Activated CD8-positive, alpha-beta memory T cell treated with anti-CD3 and anti-CD28 coated beads for 36 hours (primary cell): ENCODE data around the gene CLCNKA. TPM values are rescaled to one million over a fixed set of nuclear protein-coding genes. Genes with fewer than 3 reads are reported as not detected.
"Not testable (repeated sequence)": the region's sequence is repeated elsewhere in the genome, so short reads cannot be mapped to it uniquely, and the experiment has no call there.

ENCODE experiments used
- CTCF ChIA-PET: fragments of 350-600 bp; sonication (Branson Sonifier 250); formaldehyde crosslinking; loops from one replicate; lab custom pipeline; 2021; ENCODE audit warnings: antibody characterized with exemption; lab: Charles Lee
- POLR2A ChIA-PET: fragments of 350-600 bp; sonication (Branson Sonifier 250); formaldehyde crosslinking; loops from one replicate; lab custom pipeline; 2021; ENCODE audit warnings: antibody characterized with exemption; lab: Charles Lee
- total RNA-seq, 2 experiments: library from RNA; stranded (reverse); gene quantifications; one replicate each; pipeline ENCODE4 v1.2.3, GENCODE V29; 2021

The CLCNKA gene
- total RNA-seq: not detected

DNA sequence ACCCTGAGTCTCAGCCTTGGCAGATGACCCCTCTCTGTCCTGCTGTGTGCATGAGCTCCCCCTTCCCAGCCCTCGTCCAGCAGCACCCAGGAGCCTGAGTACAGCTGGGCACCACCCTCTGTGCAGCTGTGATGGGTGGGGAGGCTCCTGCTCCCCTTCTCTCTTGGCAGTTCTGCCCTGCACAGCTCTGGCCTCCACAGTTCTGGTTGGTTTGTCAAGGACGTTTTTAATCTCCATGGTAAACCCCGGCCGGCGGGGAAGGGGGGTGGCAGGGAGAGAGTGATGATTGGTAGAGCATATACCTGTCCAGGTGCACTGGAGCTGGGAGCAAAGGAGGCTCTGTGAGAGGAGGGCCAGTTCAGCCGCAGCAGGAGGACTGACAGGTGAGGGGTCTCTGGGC lies at the start of gene CLCNKA:
TSS of gene CLCNKA (plus strand) at position 356 of the 400 bp plus-strand sequence. CDS start 584 bp downstream, outside the sequence.
- ChIA-PET CTCF (no interaction called here), POLR2A (no interaction called here)

DNA sequence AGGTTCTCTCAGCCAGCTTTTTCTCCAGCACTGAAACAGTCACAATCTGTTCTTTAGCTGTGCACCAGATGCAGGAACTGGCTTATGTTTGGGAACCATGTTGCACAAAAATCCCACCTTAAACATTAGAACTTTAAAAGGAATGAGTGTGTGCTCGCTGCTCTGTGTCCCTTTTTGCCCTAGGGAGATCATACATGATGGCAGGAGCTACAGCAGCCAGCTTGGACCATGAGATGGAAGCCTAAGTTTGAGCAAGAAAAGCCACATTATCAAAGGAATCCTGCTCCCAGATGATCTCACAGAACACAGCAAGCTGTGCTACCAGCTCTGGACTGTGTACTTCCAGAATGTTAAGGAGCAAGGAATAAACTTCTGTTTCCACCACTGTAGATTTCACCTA lies 49.4 kb upstream of the CLCNKA start:
- ChIA-PET POLR2A (no interaction called here), CTCF (no interaction called here)

DNA sequence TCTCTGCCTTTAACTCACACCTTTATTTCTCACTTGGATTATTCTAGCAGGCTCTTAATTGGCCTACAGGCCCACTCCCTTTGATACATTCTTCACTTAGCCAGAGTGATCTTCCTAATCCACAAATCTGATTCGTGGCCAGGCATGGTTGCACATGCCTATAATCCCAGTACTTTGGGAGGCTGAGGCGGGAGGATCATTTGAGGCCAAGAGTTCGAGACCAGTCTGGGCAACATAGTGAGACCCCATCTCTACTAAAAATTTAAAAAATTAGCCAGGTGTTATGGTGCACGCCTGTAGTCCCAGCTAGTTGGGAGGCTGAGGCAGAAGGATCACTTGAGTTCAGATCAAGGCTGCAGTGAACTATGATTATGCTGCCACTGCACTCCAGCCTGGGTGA lies 48.1 kb upstream of the CLCNKA start:
- POLR2A ChIA-PET: interaction anchor here (0.7 to 4.6 kb wide), 3 partner anchors 7 to 145 kb away, joined by 4 to 51 read pairs (median 18); no protein-coding TSS in a partner anchor
- CTCF ChIA-PET: no interaction called here

DNA sequence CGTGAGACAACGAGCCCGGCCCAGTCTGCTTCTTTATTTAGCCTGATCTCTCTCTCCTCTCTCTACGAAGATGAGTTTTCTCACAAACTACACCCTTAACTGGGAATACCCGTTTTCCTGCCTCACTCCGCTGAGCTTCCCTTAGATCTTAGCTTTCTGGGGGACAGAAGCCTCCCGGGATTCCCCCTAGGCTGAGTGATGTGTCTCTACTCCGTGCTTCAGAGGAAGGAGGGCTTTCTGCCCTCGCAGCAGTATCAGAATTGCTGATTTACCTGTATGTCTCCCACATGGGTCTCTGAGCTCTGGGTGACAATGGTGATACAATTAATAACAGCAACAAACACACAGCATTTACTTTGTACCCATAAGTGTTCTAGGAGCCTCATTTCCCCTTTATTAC lies 47.0 kb upstream of the CLCNKA start:
- CTCF ChIA-PET: interaction anchor here (0.6 to 2.5 kb wide), 5 partner anchors 9 to 49 kb away, joined by 3 to 22 read pairs (median 4); no protein-coding TSS in a partner anchor
- POLR2A ChIA-PET: interaction anchor here (0.6 to 4.6 kb wide), 8 partner anchors 8 to 141 kb away, joined by 3 to 51 read pairs (median 5); no protein-coding TSS in a partner anchor

DNA sequence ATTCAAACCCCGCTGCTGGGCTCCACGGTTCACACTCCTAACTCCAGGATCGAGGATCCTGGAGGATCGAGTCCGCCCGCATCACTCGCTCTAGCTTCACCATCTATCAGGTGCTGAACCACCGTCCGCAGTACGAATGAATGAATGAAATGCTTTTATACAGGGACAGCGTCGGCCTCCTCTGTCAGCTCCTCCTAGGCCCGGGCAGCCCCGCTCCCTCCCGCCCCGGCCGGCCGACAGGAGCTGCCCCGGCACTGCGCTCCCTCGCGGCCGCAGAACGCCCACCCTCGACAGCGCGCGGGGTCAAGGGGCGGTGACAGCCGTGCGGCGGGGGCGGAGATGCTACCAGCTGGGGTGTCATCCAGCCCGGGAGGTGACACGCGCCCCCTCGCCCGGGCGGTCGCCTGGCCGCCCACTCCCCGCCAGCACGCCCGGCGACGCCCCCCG lies 46.5 kb upstream of the CLCNKA start:
- POLR2A ChIA-PET: interaction anchor here (0.7 to 4.6 kb wide), 8 partner anchors 9 to 142 kb away, joined by 3 to 51 read pairs (median 5); no protein-coding TSS in a partner anchor

DNA sequence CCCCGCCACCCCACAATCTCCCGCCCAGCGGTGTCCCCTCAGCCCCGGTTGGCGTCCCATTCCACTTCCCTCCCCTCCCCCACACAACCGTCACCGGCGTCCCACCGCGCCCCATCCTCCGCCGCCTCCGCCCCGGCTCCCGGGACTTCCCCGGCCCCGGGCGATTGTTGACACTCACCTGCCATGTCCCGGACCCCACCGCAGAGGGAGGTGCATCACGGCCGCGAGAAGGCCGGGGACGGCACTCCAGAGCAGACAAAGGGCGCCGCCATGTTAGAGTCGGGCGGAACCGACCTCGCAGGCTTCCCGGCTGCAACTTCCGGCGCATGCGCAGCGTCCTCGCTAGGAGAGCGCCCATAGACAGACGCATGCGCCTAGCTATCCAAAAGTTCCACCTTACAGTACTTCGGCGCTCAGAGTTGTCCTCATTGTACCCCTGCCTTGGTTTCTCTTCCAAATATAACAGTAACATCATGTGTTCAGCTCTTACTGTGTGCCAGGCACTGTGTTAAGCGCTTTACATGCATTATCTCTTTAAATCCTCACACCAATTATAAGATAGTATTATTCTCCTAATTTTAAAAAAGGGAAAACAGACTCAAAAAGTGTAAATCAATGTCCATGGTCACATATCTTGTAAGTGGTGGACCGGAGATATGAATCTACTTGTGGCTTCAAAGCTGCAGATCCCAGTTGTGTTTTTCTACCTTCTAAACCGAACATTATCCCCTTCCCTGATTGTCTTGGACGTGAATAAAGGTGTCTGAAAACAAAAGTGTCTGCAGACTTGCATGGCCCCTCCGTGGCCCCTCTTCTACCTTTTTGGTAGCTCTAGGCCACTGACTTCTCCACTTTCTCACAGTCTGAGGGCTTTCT lies 45.8 kb upstream of the CLCNKA start, which contains the start of gene ZBTB17:
TSS of gene ZBTB17 (minus strand) at position 297 of the 876 bp plus-strand sequence. CDS start 27,606 bp downstream, outside the sequence.
- ChIA-PET POLR2A (interaction anchor here (0.6 to 4.6 kb wide), 7 partner anchors 10 to 142 kb away, joined by 3 to 51 read pairs (median 4); partner anchors contain the start of gene SRARP), CTCF (interaction anchor here (0.7 to 2.5 kb wide), 5 partner anchors 19 to 568 kb away, joined by 3 to 22 read pairs (median 6); no protein-coding TSS in a partner anchor)

More for the DNA sequence above, 46.5 kb upstream of the CLCNKA start:
- CTCF ChIA-PET: interaction anchor here (1.1 to 2.5 kb wide), 4 partner anchors 9 to 184 kb away, joined by 3 to 22 read pairs (median 7); no protein-coding TSS in a partner anchor

DNA sequence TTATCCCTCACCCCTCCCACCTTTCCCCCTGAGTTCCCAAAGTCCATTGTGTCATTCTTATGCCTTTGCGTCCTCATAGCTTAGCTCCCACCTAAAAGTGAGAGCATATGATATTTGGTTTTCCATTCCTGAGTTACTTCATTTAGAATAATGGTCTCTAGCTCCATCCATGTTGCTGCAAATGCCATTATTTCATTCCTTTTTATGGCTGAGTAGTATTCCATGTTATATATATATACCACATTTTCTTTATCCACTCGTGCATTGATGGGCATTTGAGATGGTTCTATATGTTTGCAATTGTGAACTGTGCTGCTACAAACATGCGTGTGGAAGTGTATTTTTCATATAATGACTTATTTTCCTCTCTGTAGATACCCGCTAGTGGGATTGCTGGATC lies 43.9 kb upstream of the CLCNKA start:
- POLR2A ChIA-PET: interaction anchor here (1.3 kb wide), 1 partner anchor 54 kb away, joined by 5 read pairs; no protein-coding TSS in a partner anchor
- CTCF ChIA-PET: not testable (repeated sequence)

DNA sequence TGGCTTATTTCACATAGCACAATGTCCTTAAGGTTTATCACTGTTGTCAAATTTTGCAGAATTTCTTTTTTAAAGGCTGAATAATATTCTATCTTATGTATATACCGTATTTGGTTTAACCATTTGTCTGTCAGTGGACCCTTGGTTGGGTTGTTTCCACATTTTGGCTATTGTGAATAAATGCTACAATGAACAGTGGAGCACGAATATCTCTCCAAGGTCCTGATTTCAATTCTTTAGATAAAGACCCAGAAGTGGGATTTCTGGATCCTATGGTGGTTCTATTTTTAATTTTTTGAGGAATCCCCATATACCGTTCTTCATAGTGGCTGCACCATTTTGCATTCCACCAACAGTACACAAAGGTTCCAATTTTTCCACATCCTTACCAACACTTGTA lies 40.2 kb upstream of the CLCNKA start:
- ChIA-PET POLR2A (interaction anchor here (0.6 kb wide), 1 partner anchor 58 kb away, joined by 4 read pairs; no protein-coding TSS in a partner anchor), CTCF (no interaction called here)

DNA sequence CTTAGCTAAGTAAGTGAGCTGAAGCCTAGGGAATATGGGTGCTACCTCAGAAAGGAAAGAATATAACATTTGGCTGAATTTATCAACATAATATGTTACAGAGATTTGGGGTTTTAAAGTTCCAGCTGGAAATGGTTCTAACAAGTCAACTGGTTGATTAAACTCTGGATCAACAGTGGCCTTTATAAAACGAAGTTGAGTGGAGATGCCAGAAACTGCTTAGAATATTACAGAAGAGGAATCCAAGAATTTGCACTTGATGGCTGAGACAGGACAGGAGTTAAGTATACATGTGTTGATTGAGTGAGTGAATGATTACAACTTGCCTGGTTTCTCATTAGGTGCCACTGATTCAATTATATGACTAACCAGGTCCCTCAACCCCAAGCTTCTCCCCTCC lies 38.6 kb upstream of the CLCNKA start:
- POLR2A ChIA-PET: no interaction called here
- CTCF ChIA-PET: no interaction called here

DNA sequence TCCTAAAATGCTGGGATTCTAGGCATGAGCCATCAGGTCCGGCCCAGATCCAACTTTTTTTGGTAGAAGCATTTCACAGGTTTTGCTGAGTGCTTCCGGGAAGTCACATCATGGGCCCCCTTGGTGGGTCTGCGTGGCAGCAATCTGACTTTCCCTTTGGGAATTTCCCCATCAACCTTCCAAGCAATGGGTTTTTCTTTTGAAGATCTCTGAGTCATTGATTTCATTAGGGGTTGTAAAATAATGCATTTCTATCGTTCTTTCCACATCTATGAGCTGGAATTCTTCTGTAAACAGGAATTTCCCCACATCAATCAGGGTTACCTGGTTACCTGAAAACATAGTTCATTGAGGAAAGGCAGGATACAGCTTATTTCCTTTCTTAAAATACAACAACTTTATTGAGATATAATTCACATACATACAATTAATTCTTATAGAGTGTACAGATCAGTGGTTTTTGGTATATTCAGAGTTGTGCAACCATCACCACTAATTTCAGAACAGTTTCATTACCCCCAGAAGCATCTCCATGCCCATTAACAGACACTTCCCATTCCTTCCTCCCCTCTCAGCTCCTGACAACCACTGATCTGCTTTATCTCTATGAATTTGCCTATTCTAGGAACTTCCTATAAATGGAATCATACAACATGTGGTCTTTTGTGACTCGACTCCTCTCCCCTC lies 36.1 kb upstream of the CLCNKA start:
- ChIA-PET POLR2A (no interaction called here), CTCF (no interaction called here)

DNA sequence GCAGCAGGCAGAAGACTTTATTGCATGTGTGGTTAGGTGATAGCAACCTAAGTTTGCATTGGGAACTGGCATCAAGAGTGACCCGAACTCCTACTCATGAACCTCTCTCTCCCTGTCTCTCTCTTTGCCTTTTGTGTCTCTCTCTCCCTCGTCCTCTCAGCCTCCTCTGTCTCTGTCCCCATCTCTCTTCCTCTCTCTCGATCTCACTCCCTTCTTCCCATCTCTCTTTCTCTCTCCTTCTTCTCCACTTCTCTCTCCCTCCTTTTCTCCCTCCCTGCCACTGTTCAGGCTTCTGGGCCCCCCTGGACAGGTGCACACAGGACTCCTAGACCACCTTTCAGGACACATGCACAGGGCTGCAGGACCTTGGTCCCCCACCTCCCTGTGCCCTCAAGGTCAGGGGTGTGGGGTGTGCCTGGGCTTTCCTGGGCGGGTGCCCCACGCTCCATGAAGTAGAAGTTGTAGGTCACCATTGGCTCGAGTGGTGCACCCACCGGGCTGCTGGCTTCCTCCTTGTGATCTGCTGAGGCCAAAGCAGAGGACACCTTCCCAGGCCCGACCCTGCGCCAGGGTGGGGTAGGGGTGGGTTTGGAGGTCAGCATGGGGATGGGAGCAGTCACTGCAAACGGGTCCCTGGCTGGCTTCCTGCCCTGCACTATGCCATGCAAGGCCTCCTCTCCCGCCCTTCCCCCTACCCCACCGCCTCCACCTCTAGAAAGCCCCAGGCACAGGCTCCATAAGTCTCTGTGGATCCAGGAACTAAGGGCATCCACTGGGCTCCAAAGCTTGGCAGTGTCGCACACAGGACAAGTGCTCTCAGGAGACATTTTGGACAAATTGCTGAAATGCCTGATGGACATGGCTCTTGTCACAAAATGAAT lies 32.7 kb upstream of the CLCNKA start:
- ChIA-PET POLR2A (no interaction called here), CTCF (interaction anchor here (0.7 kb wide), 1 partner anchor 173 kb away, joined by 3 read pairs; no protein-coding TSS in a partner anchor)

DNA sequence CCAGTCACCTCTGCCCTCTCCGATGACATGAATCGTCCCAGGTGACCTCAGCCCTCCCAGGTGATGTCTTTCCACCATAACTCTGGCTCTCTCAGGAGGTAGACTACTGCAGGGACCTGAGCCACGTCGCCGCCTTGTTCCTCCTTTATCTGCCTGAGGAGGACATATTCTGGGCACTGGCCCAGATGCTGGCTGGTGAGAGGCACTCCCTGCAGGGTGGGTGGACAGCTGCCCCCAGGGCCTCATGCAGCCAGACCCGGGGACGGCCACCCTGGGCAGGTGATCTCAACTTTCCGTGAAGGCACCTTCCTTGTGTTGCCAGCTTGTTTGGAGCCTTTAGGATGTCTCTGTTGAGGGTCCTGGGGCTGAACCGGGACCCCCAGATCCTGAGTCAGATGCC lies 32.1 kb upstream of the CLCNKA start:
- POLR2A ChIA-PET: no interaction called here
- CTCF ChIA-PET: no interaction called here

DNA sequence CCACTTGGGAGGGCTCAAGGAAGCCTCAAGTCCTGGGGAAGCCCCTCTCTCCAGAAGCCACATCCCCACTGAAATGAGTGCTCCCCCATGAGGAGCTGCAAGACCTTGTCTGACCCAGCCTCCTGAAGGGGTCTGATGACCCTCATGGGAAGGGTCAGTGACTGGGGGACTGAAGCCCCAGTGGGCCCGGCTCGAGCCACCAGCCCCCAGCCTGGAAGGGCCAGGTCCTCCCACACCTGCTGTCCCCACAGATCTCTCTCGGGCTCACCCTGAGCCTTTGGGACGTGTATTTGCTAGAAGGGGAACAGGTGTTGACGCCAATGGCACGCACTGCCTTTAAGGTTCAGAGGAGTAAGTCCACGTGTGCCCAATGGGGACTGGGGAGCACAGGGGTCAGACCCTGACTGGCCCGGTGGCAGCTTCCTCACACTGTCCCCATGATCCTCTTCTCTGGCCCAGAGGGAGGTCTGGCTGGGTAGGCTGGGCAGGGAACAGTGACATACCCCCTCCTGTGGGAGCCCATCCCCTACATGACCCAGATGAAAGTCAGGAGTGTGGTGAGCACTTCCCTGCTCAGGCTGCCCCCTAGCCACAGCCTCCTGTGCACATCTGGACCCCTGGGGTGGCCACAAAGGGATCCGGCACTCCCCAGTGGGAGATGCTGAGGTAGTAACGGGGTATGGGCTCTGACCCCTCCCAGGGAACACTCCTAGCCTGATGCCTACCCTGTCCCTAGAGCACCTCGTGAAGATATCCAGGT lies 30.2 kb upstream of the CLCNKA start:
- POLR2A ChIA-PET: no interaction called here
- CTCF ChIA-PET: no interaction called here

DNA sequence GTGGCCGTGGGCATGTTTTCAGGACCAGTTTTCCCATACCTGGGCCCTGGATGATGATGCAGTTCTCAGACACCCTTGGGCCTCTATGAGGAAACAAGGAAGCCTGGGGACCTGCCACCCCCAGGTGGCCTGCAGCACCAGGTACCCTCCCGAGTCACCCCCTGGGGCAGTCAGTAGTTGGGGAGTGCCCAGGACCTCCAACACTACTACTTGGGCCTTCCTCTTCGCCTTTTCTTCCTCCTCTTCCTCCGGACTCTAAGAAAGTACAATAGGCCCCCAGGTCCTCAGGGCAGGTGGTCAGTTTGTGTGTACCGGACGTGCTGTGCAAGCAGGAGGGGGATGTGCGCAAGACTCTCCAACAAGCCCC lies 29.7 kb upstream of the CLCNKA start:
- CTCF ChIA-PET: no interaction called here
- POLR2A ChIA-PET: no interaction called here

DNA sequence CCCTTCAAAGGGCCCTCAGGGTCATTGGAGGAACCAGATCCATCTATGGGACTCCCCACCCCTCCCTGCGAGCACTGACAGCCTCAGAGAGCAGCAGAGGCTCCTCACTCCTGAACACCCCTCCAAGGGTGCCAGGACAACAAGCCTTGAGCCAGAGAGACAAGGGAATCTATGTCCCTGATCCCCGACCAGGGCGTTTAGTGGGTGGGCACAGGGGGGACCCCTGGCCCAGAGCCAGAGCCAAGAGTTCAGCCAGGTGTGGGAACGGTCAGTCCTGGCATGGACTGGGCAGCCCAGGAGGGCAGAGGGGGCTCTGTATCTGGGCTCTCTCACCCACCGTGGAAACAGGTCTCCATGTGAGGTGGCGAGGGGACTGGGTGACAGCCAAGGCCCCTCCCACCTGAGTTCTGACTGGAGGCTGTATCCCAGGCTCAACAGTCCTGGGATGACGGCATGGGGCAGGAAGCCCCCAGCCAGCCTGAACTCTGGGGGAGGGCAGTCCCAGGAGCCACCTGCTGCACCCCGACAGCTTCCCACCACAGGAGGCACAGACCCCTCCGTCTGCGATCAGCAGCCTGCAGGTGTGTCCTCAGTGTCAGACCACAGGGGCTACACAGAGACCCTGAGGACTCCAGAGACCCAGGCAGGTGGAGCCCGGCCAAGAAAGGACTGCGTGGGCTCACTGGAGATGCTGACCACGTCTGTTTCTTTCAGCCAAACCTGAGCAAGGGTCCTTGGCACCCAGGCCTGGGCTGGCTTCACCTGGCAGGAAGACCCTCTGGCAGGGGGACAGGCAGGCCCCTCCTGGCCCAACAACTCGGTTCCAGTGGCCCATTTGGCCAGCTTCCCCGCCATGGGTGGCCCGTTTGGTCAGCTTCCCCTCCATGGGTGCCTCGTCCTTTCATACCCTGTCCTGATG lies 29.0 kb upstream of the CLCNKA start:
- CTCF ChIA-PET: interaction anchor here (0.5 kb wide), 1 partner anchor 86 kb away, joined by 4 read pairs; no protein-coding TSS in a partner anchor
- POLR2A ChIA-PET: no interaction called here

DNA sequence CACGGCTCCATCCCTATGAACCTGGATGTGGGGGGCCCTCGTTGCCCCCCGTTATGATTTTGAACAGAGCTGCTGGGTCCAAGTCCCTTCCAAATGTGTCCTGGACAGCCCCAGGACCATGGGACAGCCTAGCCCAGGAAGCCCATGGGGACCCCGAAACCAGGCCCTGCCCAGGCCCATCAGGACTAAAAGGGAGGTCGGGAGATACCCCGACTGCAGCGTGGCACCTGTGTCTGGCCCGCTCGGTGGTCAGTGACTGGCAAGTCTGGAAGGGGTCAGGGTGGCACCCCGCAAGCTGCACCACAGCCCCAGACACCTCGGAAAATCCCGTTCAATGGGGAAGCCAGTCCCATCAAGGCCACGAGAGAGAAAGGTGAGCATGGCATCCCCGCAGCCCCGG lies 28.2 kb upstream of the CLCNKA start:
- CTCF ChIA-PET: interaction anchor here (0.5 to 1.2 kb wide), 4 partner anchors 16 to 190 kb away, joined by 3 to 5 read pairs (median 4); no protein-coding TSS in a partner anchor
- POLR2A ChIA-PET: no interaction called here

DNA sequence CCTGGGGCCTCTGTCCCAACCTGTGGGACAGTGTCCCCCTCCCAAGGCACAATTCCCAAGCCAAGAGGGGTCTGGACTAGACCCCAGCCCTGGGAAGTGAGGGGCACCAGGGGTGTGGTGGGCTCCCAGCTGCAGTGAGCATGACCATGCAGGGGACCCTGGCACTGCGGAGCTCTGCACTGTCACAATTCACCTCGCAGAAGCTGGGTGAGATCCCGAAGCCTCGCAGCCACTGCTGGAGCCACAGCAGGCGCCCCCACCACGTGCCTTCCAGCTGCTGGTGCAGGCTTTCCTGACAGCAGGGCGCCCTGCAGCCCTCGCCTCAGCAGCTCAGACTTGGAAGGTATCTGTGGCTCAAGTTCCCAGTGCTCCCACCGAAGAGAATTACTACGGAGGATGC lies 27.8 kb upstream of the CLCNKA start:
- ChIA-PET POLR2A (no interaction called here), CTCF (interaction anchor here (0.8 to 1.2 kb wide), 4 partner anchors 15 to 191 kb away, joined by 3 to 5 read pairs (median 3); partner anchors contain the start of gene UQCRHL)
